HCT116 (cell line): ENCODE measurements around the gene PAAF1. TPM values are rescaled to one million over a fixed set of nuclear protein-coding genes. Genes with fewer than 3 reads are reported as not detected.

ENCODE experiments used
- ATAC-seq: fragments of 200-7000 bp; cut with Tn5 transposase; 2 replicates; pipeline ENCODE4 v1.9.1; 2020; ENCODE audit warnings: mild to moderate bottlenecking, moderate library complexity
- BruUV-seq: library from RNA; stranded (reverse); fragments of 400-500 nt; replicated peaks from 2 replicates; lab custom pipeline; 2021; lab: Mats Ljungman, UMichigan
- CTCF ChIA-PET: fragments of 300-600 bp; sonication (Branson Sonifier 250); formaldehyde crosslinking; loops from one replicate; lab custom pipeline; 2021; ENCODE audit warnings: antibody characterized with exemption; lab: Charles Lee
- POLR2A ChIA-PET: fragments of 300-600, 350-600 bp; sonication (Branson Sonifier 250); formaldehyde crosslinking; loops from one replicate; lab custom pipeline; 2021; ENCODE audit warnings: antibody characterized with exemption; lab: Charles Lee
- RAD21 ChIA-PET, 2 experiments: fragments of 300-600 bp; sonication (Branson Sonifier 250); formaldehyde crosslinking; loops; one replicate each; lab custom pipeline; 2023; ENCODE audit warnings: low total read pairs in 2 of 2; ENCODE audit not compliant: uncharacterized antibody in 2 of 2, unreplicated experiment in 2 of 2, low non-redundant PET in 1 of 2; lab: Charles Lee
- DNase-seq: peaks from one replicate; pipeline ENCODE4 v3.0.0-alpha.2; 2010; ENCODE audit warnings: low read depth, low spot score
- H2AFZ ChIP-seq: fragments of 200-600 bp; shearing (Covaris generic), sonication (generic); 2 replicates; pipeline ENCODE4 v1.6.1; 2017; ENCODE audit warnings: low read depth, mixed run types, mixed read lengths, antibody characterized with exemption, low read length; ENCODE audit not compliant: poor library complexity, severe bottlenecking
- H3K27ac ChIP-seq: 2 replicates; pipeline ENCODE4 v1.5.1; 2012; ENCODE audit warnings: low read depth, low read length
- H3K27me3 ChIP-seq: fragments of 200-600 bp; sonication (generic); 2 replicates; pipeline ENCODE4 v1.6.1; 2016; ENCODE audit warnings: mixed run types, low read length, mixed read lengths; ENCODE audit not compliant: insufficient read depth
- H3K36me3 ChIP-seq, 2 experiments: fragments of 200-500 bp in 1 of 2; fragments of 200-600 bp in 1 of 2; sonication (Bioruptor generic) in 1 of 2; sonication (generic) in 1 of 2; 2 replicates each; pipeline versions ENCODE4 v1.5.1 to v1.6.1; 2014 to 2016; ENCODE audit warnings: low read length in 2 of 2, inconsistent platforms in 1 of 2, mixed read lengths in 1 of 2, mixed run types in 1 of 2; ENCODE audit not compliant: insufficient read depth in 2 of 2, control insufficient read depth in 1 of 2
- H3K4me1 ChIP-seq, 2 experiments: fragments of 200-600 bp in 1 of 2; sonication (generic) in 1 of 2; 2 replicates each; pipeline versions ENCODE4 v1.5.1 to v1.6.1; 2012 to 2017; ENCODE audit warnings: low read length in 2 of 2, inconsistent platforms in 1 of 2, mild to moderate bottlenecking in 1 of 2, mixed read lengths in 1 of 2, mixed run types in 1 of 2, moderate library complexity in 1 of 2; ENCODE audit not compliant: insufficient read depth in 2 of 2, control insufficient read depth in 1 of 2
- H3K4me2 ChIP-seq: fragments of 200-600 bp; sonication (generic); 2 replicates; pipeline ENCODE4 v1.6.1; 2017; ENCODE audit warnings: mixed run types, low read length, mixed read lengths
- H3K4me3 ChIP-seq, 2 experiments: fragments of 200-600 bp in 1 of 2; sonication (generic) in 1 of 2; replicated peaks in 1 of 2; 2 replicates each; pipeline ENCODE4 v1.5.1; 2011 to 2016; ENCODE audit warnings: low read length in 2 of 2, control low read depth in 1 of 2, low read depth in 1 of 2, mild to moderate bottlenecking in 1 of 2, mixed read lengths in 1 of 2, mixed run types in 1 of 2
- H3K79me2 ChIP-seq: fragments of 200-600 bp; sonication (generic); 2 replicates; pipeline ENCODE4 v1.6.1; 2017; ENCODE audit warnings: mild to moderate bottlenecking, mixed run types, low read length, moderate library complexity, mixed read lengths; ENCODE audit not compliant: insufficient read depth
- H3K9ac ChIP-seq: fragments of 200-600 bp; sonication (generic); 2 replicates; pipeline ENCODE4 v1.6.1; 2016; ENCODE audit warnings: low read length, mixed read lengths
- H3K9me2 ChIP-seq: fragments of 200-600 bp; sonication (generic), shearing (Covaris generic); 2 replicates; pipeline ENCODE4 v1.6.1; 2017; ENCODE audit warnings: mixed run types, mild to moderate bottlenecking, moderate library complexity; ENCODE audit not compliant: insufficient read depth
- H3K9me3 ChIP-seq, 2 experiments: fragments of 200-500 bp in 1 of 2; fragments of 200-600 bp in 1 of 2; sonication (Bioruptor generic) in 1 of 2; sonication (generic) in 1 of 2; 2 replicates each; pipeline ENCODE4 v1.6.1; 2014 to 2017; ENCODE audit warnings: low read length in 2 of 2, mixed read lengths in 2 of 2, inconsistent platforms in 1 of 2, low read depth in 1 of 2, mild to moderate bottlenecking in 1 of 2, mixed run types in 1 of 2, moderate library complexity in 1 of 2; ENCODE audit not compliant: control insufficient read depth in 1 of 2, insufficient read depth in 1 of 2
- H4K20me1 ChIP-seq: fragments of 200-600 bp; sonication (generic), shearing (Covaris generic); 2 replicates; pipeline ENCODE4 v1.6.1; 2017; ENCODE audit warnings: mixed run types, mild to moderate bottlenecking, moderate library complexity; ENCODE audit not compliant: insufficient read depth
- ATF3 ChIP-seq: IDR thresholded peaks from 2 replicates; pipeline ENCODE4 v1.6.1; 2012
- CEBPB ChIP-seq: IDR thresholded peaks from 2 replicates; pipeline ENCODE4 v1.6.1; 2012; ENCODE audit warnings: low read depth
- FOSL1 ChIP-seq: IDR thresholded peaks from 2 replicates; pipeline ENCODE4 v1.6.1; 2012; ENCODE audit warnings: low read depth
- JUND ChIP-seq: IDR thresholded peaks from 2 replicates; pipeline ENCODE4 v1.6.1; 2012
- MAX ChIP-seq: IDR thresholded peaks from 2 replicates; pipeline ENCODE4 v1.6.1; 2012
- POLR2A ChIP-seq: IDR thresholded peaks from 2 replicates; pipeline ENCODE4 v1.7.0; 2011; ENCODE audit warnings: borderline replicate concordance; ENCODE audit not compliant: insufficient read depth, insufficient read length; ENCODE audit errors: extremely low read depth
- RAD21 ChIP-seq: IDR thresholded peaks from 2 replicates; pipeline ENCODE4 v1.6.1; 2012; ENCODE audit warnings: low read depth, mild to moderate bottlenecking
- SP1 ChIP-seq: IDR thresholded peaks from 2 replicates; pipeline ENCODE4 v1.6.1; 2012; ENCODE audit warnings: low read depth
- SRF ChIP-seq: IDR thresholded peaks from 2 replicates; pipeline ENCODE4 v1.6.1; 2012; ENCODE audit warnings: low read depth
- YY1 ChIP-seq: IDR thresholded peaks from 2 replicates; pipeline ENCODE4 v1.6.1; 2011; ENCODE audit warnings: low read length, low read depth, moderate library complexity, mild to moderate bottlenecking; ENCODE audit not compliant: insufficient replicate concordance; ENCODE audit errors: extremely low read depth
- ZFX ChIP-seq: fragments of 450-650 bp; IDR thresholded peaks from 2 replicates; pipeline ENCODE4 v1.6.1; 2017
- ZNF274 ChIP-seq: fragments of 200-500 bp; sonication (Bioruptor generic); IDR thresholded peaks from 2 replicates; pipeline ENCODE4 v1.6.1; 2014; ENCODE audit warnings: mild to moderate bottlenecking, low read depth, low read length, inconsistent platforms
- intact Hi-C: fragments of 100-400 bp; cut with micrococcal nuclease; formaldehyde crosslinking; loops from 2 replicates; pipeline ENCODE4 v1.10.0; 2022
- total RNA-seq: library from RNA; stranded (reverse); gene quantifications from one replicate; pipeline ENCODE4 v1.2.1, GENCODE V29; 2021; ENCODE audit not compliant: unreplicated experiment
- TF ChIP-seq, protein P1 (sequence below), 3 experiments: fragments of 200-600 bp in 1 of 3; sonication (generic) in 1 of 3; IDR thresholded peaks in 2 of 3; conservative IDR thresholded peaks in 1 of 3; 2 replicates each; pipeline ENCODE4 v1.5.1; 2012 to 2017; ENCODE audit warnings: low read depth in 2 of 3, low read length in 2 of 3, antibody characterized with exemption in 1 of 3, borderline replicate concordance in 1 of 3, control low read depth in 1 of 3, mild to moderate bottlenecking in 1 of 3, mixed read lengths in 1 of 3, mixed run types in 1 of 3, moderate library complexity in 1 of 3; ENCODE audit not compliant: insufficient read depth in 1 of 3

Gene PAAF1
- total RNA-seq, 1 experiment from 2014 or later: 15.5 TPM

- RAD21 ChIA-PET: no interaction called here
- H3K4me1 ChIP-seq: peaks cover 4 to 7% of the 10 kb centered on the region in 2 experiments; a peak in 2 of 4 replicates
- intact Hi-C loops: no loop called here
- H3K79me2 ChIP-seq: no peaks in the 10 kb centered on the region
- no peak overlapping the region for H3K9ac ChIP-seq
- H3K27me3 ChIP-seq: no peaks in the 10 kb centered on the region
- H3K9me2 ChIP-seq: no peaks in the 10 kb centered on the region
- no TSS peak for BruUV-seq
- H3K4me2 ChIP-seq: no peak overlapping the region
- H3K36me3 ChIP-seq: no peaks in the 10 kb centered on the region
- POLR2A ChIA-PET: no interaction called here
- ATAC-seq: no peak
- H3K27ac ChIP-seq: no peak overlapping the region
- CTCF ChIA-PET: no interaction called here
- H3K4me3 ChIP-seq: no peak overlapping the region
- no peaks in the 10 kb centered on the region for H3K9me3 ChIP-seq
- no peaks in the 10 kb centered on the region for H4K20me1 ChIP-seq
- no peak for TF ChIP-seq CEBPB
- no peak for TF ChIP-seq POLR2A
- no peak for TF ChIP-seq ZNF274
- no peak for TF ChIP-seq RAD21
- TF ChIP-seq JUND: no peak
- TF ChIP-seq FOSL1: no peak
- TF ChIP-seq SRF: no peak
- no peak for TF ChIP-seq ATF3
- no peak for TF ChIP-seq ZFX
- TF ChIP-seq SP1: no peak
- no peak for TF ChIP-seq MAX
- H2AFZ ChIP-seq: no peak overlapping the region
- no peak for DNase-seq
These were observed 37.7 kb upstream of the PAAF1 start for GRCh38 chr11:73839123-73839457.

GRCh38 chr11:73851046-73851764 is 25.6 kb upstream of the PAAF1 start:
- DNase-seq: no peak
- Histone ChIP-seq H3K4me1 (peaks cover 0 to 4% of the 10 kb centered on the region in 2 experiments; a peak in 1 of 4 replicates), H2AFZ (no peak overlapping the region), H3K4me2 (no peak overlapping the region), H3K36me3 (no peaks in the 10 kb centered on the region), H3K27ac (no peak overlapping the region), H3K79me2 (no peaks in the 10 kb centered on the region), H3K4me3 (no peak overlapping the region), H3K27me3 (no peaks in the 10 kb centered on the region), H4K20me1 (no peaks in the 10 kb centered on the region), H3K9me2 (no peaks in the 10 kb centered on the region), H3K9ac (no peak overlapping the region), H3K9me3 (no peaks in the 10 kb centered on the region)
- no TSS peak for BruUV-seq
- TF ChIP-seq SRF: no peak
- no peak for TF ChIP-seq YY1
- TF ChIP-seq, protein P1, sequence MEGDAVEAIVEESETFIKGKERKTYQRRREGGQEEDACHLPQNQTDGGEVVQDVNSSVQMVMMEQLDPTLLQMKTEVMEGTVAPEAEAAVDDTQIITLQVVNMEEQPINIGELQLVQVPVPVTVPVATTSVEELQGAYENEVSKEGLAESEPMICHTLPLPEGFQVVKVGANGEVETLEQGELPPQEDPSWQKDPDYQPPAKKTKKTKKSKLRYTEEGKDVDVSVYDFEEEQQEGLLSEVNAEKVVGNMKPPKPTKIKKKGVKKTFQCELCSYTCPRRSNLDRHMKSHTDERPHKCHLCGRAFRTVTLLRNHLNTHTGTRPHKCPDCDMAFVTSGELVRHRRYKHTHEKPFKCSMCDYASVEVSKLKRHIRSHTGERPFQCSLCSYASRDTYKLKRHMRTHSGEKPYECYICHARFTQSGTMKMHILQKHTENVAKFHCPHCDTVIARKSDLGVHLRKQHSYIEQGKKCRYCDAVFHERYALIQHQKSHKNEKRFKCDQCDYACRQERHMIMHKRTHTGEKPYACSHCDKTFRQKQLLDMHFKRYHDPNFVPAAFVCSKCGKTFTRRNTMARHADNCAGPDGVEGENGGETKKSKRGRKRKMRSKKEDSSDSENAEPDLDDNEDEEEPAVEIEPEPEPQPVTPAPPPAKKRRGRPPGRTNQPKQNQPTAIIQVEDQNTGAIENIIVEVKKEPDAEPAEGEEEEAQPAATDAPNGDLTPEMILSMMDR (IDR thresholded peaks at IDR 0.05 in 2 of 3, conservative IDR thresholded peaks at IDR 0.05 in 1 of 3; ENCODE audit: borderline replicate concordance in 1 of 3, insufficient read depth in 1 of 3, low read depth in 2 of 3, low read length in 2 of 3): no peak
- no peak for TF ChIP-seq ZNF274
- TF ChIP-seq FOSL1: no peak
- no peak for TF ChIP-seq CEBPB
- no peak for TF ChIP-seq ATF3
- intact Hi-C loops: no loop called here
- ChIA-PET POLR2A (no interaction called here), CTCF (no interaction called here), RAD21 (no interaction called here)
- no peak for ATAC-seq
